ENCODE results near the gene TCTN3. TPM values are rescaled to one million over a fixed set of nuclear protein-coding genes. Genes with fewer than 3 reads are reported as not detected.
"Not testable (repeated sequence)": the region's sequence is repeated elsewhere in the genome, so short reads cannot be mapped to it uniquely, and the experiment has no call there.

The TCTN3 gene, protein sequence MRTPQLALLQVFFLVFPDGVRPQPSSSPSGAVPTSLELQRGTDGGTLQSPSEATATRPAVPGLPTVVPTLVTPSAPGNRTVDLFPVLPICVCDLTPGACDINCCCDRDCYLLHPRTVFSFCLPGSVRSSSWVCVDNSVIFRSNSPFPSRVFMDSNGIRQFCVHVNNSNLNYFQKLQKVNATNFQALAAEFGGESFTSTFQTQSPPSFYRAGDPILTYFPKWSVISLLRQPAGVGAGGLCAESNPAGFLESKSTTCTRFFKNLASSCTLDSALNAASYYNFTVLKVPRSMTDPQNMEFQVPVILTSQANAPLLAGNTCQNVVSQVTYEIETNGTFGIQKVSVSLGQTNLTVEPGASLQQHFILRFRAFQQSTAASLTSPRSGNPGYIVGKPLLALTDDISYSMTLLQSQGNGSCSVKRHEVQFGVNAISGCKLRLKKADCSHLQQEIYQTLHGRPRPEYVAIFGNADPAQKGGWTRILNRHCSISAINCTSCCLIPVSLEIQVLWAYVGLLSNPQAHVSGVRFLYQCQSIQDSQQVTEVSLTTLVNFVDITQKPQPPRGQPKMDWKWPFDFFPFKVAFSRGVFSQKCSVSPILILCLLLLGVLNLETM
- 12.8 TPM for total RNA-seq (ENCODE audit: insufficient read depth, low replicate concordance)

DNA sequence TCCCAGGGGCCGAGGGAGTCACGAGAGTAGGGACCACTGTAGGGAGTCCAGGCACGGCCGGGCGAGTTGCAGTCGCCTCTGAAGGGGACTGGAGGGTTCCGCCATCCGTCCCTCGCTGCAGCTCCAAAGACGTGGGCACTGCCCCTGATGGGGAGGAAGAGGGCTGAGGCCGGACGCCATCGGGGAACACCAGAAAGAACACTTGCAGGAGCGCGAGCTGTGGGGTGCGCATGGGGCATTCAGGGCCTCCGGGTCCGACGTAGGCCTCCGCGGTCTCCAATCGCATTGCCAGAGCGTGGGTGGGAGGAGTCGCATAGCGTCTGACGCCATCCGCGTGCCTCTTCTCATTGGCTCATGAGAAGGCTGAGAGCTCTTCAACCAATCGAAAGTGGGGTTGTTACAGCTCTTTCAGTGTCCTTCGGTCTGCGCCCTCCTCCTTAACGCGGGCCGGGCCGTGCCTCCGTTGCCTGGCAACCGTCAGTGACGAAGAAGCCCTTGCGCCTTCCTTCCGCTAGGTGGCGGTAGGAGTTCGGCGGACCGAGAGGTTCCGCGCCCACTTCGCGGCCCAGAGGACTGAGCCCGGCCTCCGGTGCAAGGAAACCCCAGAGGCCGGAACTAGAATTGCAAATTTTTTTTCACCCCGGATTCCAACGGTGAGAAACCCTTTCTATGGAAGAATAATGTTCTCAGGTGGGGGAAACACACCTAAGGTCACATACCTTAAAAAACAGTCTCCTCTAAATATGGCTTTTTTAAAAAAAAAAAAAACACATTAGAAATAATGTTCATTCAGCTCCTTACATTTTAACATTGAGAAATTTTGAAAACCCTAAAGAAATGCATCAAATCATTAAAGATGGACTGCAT, at the start of gene TCTN3:
Gene TCTN3 (minus strand): TSS at position 260 of the 867 bp plus-strand sequence. CDS start 28 bp downstream, at position 232.
- peak; percentile 100 for DNase-seq (ENCODE audit: low spot score)

DNA sequence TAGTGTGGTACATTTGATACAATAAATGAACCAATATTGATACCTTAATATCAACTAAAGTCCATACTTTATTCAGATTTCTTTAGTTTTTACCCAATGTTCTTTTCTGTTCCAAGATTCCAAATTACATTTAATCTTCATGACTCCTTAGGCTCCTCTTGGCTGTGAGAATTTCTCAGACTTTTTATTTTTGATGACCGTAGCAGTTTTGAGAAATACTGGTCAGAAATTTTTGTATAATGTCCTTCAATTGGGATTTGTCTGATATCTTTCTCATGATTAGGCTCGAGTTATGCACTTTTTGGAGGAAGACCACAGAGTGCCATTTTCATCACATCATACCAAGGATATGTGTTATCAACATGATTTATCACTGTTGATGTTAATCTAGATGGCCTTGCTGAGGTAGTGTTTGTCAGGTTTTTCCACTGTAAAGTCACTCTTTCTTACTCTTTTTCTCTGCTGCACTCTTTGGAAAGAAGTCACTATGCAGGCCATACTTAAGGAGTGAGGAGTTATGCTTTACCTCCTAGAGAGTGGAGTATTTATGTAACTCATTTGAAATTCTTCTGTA, 49.3 kb upstream of the TCTN3 start:
- DNase-seq (ENCODE audit: low spot score), result no peak

DNA sequence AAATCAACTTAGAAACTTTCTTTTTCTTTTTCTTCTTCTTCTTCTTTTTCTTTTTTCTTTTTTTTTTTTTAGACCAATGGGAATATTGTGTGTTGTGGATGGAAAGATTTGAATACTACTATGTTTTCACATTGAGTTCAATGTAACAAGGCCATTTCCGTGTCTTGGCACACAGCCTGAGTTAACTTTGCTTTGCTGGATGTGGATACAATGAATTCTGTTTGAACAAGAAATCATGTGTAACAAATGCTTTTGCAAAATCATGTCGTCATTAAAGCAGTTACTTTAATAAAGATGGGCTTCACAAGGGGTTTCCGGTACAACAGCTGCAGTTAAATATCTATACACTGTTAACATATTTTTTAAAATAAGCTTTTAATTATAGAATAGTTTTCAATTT, 48.8 kb upstream of the TCTN3 start:
- peak; percentile 70 for DNase-seq (ENCODE audit: low spot score)

DNA sequence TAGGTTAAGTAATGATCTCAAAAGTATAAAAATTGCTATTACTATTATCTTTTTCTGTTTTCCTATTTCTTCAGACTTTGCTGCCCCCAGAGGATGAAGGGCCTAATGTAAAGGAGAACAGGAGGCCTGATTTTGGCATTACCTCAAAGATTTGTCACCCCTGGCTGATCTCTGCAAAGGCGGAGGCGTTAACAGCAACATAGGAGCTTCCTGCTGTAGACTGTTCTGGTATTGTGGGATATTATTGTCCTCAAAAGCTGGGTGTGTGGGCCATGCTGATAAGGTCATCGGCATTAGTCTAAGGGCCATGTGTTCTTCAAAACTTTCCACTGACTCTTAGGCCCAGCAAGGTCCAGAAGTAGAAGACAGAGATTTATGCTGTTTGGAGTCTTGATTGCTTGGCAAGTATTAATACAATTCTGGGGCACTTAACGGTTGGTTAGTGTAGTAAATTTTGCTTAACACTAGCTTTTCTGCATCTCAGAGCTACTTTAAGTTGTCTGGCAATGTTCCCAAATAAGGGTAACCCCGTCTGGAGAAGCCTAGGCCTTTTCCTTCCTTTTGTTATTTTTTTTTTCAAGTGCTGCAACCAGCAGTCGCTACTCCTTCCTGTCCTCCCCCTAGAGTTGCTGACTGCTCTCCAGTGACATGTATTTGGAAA, 48.2 kb upstream of the TCTN3 start:
- DNase-seq (ENCODE audit: low spot score), result peak; percentile 84

DNA sequence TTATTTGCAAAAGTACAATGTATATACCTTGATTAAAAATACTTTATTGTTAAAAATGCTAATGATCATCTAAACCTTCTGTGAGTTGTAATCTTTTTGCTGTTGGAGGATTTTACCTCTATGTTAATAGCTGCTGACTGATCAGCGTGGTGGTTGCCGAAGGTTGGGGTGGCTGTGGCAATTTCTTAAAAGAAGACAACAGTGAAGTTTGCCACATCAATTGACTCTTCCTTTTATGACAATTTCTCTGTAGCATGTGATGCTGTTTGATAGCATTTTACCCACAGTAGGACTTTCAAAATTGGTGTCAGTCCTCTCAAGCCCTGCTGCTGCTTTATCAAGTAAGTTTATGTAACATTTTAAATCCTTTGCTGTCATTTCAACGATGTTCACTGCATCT, 45.3 kb upstream of the TCTN3 start:
- no peak for DNase-seq (ENCODE audit: low spot score)

DNA sequence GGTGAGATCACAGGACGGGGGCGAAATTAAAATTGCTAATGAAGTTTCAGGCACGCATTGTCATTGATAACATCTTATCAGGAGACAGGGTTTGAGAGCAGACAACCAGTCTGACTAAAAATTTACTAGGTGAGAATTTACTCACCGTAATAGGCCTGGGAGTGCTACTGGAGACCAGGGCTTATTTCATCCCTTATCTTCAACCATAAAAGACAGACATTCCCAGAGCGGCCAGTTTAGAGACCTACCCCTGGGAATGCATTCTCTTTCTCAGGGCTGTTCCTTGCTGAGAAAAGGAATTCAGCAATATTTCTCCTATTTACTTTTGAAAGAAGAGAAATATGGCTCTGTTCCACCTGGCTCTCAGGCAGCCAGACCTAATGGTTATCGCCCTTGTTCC, 39.2 kb upstream of the TCTN3 start:
- DNase-seq (ENCODE audit: low spot score), result not testable (repeated sequence)

DNA sequence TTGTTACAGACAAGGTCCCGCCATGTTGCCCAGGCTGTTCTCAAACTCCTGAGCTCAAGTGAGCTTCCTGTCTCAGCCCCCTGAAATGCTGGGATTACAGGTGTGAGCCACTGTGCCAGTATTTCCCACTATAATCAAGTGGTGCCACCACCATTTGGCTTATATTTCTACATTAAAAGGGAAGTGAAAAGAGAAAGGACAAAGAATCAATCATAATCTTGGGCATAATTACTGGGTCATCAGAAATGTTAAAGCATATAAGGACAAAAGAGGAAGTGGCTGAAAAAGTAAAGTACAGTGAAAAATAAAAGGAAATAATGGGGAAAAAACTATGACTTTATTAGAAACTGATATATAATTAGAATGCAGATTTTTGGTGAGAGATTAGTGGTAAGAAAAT, 36.5 kb upstream of the TCTN3 start:
- no peak for DNase-seq (ENCODE audit: low spot score)

DNA sequence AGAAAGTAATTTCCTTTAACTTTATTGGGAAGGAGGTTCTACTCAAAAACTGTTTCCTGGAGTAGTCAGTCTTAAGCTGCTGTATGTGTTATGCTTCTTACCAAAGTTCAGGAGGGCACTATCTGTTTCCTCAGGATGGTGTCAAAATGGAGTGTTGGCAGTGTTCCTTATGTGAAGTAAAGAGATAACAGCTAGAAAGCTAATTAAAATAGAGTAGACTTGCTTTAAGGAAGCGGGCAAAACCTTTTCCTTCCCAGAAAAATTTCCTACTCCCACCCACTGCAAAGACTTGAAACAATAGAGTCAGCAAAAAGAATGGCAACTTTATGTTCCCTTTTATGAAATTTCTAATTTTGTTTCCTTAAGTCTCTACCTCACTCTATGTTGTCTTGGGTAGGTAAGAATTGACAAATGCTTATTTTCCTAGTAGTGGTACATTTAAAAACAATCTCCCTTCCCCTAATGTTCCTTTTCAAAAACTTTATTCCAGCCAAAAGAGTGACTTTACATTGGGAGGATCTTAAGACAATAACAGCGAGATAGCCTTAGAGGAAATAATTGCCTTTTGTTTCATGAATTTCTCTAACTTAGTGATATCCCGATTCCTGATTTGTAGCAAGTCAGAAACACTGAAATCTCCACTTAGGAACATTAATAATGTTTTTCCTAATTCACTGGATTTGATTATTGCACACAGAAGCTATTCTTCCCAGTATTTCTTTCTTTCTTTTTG, 35.8 kb upstream of the TCTN3 start:
- DNase-seq (ENCODE audit: low spot score), result peak; percentile 30

DNA sequence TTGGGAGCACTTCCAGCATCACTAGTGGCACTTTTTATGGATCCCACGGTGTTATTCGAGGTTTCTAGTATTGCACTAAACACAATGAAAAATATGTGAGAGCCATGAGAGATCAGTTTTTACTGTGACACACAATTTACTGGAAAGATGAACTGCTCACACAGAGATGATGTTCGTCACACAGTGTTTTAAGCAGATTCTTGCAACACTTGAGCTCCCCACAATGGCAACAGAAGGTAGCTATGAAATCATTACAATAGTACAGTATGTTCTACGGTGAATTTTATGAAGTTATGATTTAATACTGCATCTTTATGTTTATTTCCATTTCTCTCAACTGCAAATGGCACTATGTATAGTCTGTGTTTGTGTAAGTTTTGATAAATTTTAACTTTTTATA, 34.8 kb upstream of the TCTN3 start:
- DNase-seq (ENCODE audit: low spot score), result no peak

DNA sequence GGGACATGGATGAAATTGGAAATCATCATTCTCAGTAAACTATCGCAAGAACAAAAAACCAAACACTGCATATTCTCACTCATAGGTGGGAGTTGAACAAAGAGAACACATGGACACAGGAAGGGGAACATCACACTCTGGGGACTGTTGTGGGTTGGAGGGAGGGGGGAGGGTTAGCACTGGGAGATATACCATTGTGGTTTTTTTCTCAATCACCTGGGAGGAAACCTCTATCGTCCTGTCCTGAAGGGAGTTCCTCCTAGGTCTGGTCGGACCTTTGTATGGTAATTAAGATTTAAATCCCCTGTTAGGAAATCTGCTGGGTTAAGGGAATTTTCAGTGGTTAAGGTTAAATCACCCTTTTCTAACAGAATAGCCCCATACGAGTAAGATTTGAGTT, 28.8 kb upstream of the TCTN3 start:
- DNase-seq (ENCODE audit: low spot score), result not testable (repeated sequence)

DNA sequence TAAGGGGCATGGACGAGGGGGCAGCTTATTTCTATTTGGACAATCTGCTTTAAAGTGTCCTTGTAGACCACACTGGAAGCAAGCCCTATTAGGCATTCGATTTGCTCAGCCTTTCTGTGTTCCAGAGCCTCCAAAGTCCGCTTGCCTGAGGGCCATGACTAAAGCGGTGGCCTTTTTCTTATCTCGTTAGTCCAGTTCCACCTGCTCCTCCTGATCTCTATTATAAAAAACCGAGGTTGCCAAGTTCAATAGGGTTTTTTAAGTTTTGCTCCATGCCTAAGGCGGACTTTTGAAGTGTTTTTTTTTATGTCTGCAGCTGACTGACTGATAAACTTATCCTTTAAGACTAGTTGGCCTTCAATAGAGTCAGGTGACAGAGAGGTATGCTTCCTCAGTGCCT, 27.0 kb upstream of the TCTN3 start:
- not testable (repeated sequence) for DNase-seq (ENCODE audit: low spot score)

DNA sequence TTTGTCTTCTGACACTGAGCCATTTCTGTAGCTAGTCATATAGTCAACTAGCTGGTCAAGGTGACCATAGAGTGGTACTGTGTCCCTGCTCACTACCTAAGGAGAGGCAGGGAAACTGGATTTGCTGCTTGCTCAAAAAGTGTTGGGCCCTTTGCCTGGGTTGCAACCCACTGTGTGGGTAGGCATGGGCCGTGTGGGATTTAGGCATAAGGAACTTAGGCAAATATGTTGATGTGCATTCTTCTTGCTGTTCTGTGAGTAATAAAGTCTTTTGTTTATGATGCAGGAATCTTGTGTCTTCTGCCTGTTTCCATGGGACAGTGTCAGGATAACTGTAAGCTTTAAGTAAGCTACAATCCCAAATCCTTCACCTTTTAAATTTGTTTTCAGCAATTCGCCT, 23.1 kb upstream of the TCTN3 start:
- no peak for DNase-seq (ENCODE audit: low spot score)

DNA sequence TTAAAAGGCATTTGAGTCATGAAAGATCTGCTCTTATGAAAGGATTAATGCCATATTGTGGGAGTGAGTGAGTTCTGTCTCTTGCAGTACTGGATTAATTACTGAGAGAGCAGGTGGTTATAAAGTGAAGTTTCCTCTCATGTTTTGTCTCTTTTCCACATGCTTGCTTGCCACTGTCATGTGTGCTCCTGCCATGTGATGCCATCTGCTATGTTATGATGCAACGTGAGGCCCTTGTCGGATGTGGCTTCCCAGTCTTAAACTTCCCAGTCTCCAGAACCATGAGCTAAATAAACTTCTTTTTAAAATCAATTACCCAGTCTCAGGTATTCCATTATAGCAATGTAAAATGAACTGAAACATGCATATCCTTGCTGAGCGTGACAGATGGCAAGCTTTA, 22.7 kb upstream of the TCTN3 start:
- no peak for DNase-seq (ENCODE audit: low spot score)

DNA sequence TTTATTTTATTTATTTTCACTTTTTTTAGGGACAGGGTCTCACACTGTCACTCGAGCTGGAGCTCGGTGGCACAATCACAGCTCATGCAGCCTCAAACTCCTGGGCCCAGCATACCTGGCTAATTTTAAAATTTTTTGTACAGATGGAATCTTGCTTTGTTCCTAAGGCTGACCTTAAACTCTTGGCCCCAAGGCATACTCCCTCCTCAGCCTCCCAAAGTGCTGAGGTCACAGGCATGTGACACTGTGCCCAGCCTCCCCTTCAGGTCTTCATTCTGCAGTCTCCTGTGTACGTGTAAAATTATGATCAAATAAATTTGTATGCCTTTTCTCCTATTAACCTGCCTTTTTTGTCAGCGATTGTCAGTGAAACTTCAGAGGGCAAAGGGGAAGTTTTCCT, 17.8 kb upstream of the TCTN3 start:
- DNase-seq (ENCODE audit: low spot score), result no peak

DNA sequence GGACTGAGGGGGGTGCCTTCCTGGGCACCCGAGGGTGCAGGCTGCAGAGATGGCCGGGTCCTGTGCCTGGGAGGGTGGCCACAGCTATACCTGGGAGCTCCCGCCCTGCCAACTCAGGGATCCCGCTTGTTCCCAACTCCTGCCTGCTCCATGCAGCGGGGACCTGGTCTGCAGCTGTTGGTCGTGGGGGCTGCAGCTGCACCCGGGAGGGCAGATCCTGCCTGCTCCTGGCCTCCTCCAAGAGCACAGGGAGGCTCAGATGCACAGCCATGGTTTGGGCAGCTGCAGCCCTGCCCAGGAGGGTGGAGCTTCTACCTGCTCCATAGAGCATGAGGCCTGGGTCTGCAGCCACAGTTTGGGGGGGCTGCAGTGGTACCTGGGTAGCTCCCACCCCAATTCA, 13.3 kb upstream of the TCTN3 start:
- DNase-seq (ENCODE audit: low spot score), result no peak

DNA sequence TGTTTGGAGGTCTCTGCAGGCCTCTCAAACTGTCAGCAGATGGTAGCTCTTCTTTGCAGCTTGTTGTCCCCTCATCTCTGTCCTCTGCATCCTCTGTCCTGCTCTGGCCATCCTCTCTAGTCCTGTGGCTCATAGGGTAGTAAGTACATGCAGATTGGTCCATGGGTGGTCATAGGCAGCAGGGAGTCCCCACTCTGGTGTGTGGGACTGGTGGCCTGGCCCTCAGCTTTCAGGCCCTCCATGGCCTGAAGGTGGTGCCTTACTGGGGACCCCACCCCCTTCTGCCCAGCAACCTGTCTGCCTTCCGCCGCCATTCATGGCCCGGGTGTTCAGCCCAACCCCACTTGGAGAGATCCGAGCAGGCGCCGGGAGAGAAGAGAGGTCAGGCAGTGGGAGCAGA, 12.8 kb upstream of the TCTN3 start:
- no peak for DNase-seq (ENCODE audit: low spot score)

DNA sequence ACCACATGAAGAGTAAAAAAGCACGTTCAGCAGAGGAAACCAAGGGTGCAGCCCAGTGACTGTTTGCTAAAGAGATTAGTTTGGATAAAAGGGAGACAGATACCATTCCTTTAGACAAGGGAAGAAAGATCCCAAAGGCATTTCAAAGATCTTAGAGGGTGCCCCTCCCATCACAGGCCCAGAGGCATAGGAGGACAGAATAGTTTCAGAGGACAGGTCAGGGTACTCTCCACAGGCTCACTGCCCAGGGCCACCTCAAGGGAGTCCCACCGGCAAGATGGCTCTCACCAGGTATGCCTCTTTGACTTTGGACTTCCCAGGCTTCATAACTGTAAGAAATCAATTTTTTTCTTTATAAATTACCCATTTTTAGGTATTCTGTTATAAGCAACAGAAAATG, 4.7 kb upstream of the TCTN3 start:
- DNase-seq (ENCODE audit: low spot score), result no peak

DNA sequence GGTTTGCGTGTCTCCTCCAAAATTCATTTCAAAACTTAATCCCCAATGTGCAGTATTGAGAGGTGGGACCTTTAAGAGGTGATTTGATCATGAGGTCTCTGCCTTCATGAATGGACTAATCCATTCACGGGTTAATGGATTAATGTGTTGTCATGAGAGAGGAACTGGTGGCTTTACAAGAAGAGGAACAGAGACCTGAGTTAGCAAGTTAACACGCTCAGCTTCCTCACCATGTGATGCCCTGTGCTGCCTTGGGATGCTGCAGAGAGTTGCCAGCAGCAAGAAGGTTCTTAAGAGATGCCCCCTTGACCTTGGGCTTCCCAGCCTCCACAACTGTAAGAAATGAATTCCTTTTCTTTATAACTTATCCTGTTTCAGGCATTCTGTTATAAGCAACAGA, 3.7 kb upstream of the TCTN3 start:
- DNase-seq (ENCODE audit: low spot score), result peak; percentile 29

DNA sequence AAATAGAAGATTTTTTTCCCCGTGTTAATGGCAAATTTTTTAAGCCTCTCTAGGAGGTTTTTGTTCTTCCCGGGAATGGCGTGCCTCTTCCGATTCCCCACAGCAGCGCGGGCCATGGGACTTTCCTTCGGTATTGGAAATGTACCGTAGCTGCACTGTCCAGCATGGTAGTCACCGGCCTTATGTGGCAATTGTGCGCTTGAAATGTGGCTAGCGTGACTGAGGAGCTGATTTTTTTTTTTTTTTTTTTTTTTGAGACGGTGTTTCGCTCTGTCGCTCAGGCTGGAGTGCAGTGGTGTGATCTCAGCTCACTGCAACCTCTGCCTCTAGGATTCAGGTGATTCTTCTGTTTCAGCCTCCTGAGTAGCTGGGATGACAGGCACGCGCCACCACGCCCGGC, 938 bp upstream of the TCTN3 start:
- DNase-seq (ENCODE audit: low spot score), result no peak

DNA sequence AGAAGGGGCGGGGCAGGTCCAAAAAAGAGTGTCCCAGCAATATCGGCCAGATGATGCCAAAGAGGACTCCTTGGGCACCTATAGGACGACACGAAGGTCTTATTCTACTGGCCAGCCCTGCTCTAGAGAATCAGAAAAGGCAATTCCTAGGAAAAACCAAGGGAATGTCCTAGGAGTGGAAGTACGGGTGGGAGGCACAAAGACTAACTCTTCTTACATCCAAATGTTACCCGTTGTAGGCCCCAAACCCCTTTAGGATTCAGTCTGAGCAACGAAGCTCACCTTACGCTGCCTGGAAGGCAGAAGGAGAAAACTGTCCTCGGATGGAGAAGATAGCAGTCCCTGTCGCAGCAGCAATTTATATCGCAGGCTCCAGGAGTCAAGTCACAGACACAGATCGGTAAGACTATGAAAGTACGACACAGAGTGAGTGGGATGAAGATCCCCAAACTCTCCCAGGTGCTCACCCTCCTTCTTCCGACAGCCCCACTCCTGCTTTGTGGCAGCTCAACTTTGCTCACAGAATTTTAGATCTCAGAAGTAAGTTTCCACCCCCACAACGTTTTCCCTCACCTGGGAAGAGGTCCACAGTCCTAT, 558 bp downstream of the TCTN3 start:
- peak; percentile 15 for DNase-seq (ENCODE audit: low spot score)

All from umbilical cord (tissue), 2 donors.